ENCODE results near the gene NCKIPSD. TPM values are rescaled to one million over a fixed set of nuclear protein-coding genes. Genes with fewer than 3 reads are reported as not detected.

NCKIPSD gene
- total and polyA plus RNA-seq, 2 donors (not counting 3 experiments of a cell fraction or from before 2014, with no cell fraction given) = 12.8 to 19.1 TPM

DNA sequence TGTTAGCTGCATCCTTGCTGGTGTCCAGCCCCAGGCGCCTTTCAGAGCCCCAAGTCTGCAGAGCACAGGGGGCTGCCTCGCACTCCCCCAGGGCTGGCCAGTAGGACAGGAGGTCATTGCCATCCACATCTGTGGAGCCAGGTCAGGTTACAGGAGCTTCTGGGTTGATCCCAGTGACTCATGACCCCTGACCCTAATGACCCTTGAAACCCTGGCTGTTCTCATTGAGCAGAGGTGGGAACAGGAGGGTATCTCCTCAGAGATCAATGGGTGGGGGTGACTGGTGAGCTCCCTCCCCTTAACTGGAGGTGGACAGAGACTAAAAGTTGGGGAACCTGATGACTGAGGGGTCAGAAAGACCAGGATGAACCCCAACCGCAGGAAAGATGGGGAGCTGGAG, 44.3 kb downstream of the NCKIPSD start:
- no peaks in the 10 kb centered on the region for H3K27me3 ChIP-seq (ENCODE audit: control insufficient read depth in 2 of 2, insufficient read depth in 2 of 2, low read length in 2 of 2)
- no peak overlapping the region for H3K9ac ChIP-seq (replicated peaks; ENCODE audit: extremely low read depth, insufficient read depth, low read length)
- no peaks in the 10 kb centered on the region for H4K20me1 ChIP-seq (replicated peaks; ENCODE audit: control insufficient read depth, extremely low read depth, insufficient read depth, low read length)
- H3K9me3 ChIP-seq (replicated peaks; ENCODE audit: control insufficient read depth, insufficient read depth, low read length) = no peaks in the 10 kb centered on the region
- H3K79me2 ChIP-seq (ENCODE audit: control insufficient read depth, insufficient read depth, low read length) = no peaks in the 10 kb centered on the region
- DNase-seq (ENCODE audit: low read depth, low spot score) (no peak), FAIRE-seq (no peak)
- H3K27ac ChIP-seq (ENCODE audit: insufficient read depth, low read depth, low read length) = no peak overlapping the region
- H3K9me1 ChIP-seq (replicated peaks; ENCODE audit: control insufficient read depth, extremely low read depth, insufficient read depth, low read length) = no peaks in the 10 kb centered on the region
- no peak overlapping the region for H3K4me2 ChIP-seq (ENCODE audit: insufficient read depth, low read length)
- H3K36me3 ChIP-seq (ENCODE audit: control insufficient read depth in 2 of 2, extremely low read depth in 1 of 2, insufficient read depth in 2 of 2, low read length in 2 of 2) = no peaks in the 10 kb centered on the region
- TF ChIP-seq POLR2A (IDR thresholded peaks at IDR 0.05; ENCODE audit: low read depth, low read length) = no peak
- TF ChIP-seq, protein P1, sequence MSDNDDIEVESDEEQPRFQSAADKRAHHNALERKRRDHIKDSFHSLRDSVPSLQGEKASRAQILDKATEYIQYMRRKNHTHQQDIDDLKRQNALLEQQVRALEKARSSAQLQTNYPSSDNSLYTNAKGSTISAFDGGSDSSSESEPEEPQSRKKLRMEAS (IDR thresholded peaks at IDR 0.05; ENCODE audit: insufficient read depth, insufficient read length) = no peak
- TF ChIP-seq, protein P2, sequence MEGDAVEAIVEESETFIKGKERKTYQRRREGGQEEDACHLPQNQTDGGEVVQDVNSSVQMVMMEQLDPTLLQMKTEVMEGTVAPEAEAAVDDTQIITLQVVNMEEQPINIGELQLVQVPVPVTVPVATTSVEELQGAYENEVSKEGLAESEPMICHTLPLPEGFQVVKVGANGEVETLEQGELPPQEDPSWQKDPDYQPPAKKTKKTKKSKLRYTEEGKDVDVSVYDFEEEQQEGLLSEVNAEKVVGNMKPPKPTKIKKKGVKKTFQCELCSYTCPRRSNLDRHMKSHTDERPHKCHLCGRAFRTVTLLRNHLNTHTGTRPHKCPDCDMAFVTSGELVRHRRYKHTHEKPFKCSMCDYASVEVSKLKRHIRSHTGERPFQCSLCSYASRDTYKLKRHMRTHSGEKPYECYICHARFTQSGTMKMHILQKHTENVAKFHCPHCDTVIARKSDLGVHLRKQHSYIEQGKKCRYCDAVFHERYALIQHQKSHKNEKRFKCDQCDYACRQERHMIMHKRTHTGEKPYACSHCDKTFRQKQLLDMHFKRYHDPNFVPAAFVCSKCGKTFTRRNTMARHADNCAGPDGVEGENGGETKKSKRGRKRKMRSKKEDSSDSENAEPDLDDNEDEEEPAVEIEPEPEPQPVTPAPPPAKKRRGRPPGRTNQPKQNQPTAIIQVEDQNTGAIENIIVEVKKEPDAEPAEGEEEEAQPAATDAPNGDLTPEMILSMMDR (IDR thresholded peaks at IDR 0.05; ENCODE audit: extremely low read depth in 1 of 2, insufficient read depth in 1 of 2, low read depth in 1 of 2, low read length in 2 of 2) = no peak
- no peak for TF ChIP-seq JUN (IDR thresholded peaks at IDR 0.05; ENCODE audit: borderline replicate concordance, insufficient read depth, insufficient read length, low read depth)
- TF ChIP-seq MYC (IDR thresholded peaks at IDR 0.05; ENCODE audit: low read depth, low read length) = no peak
- no peak for TF ChIP-seq POLR2AphosphoS5 (IDR thresholded peaks at IDR 0.05; ENCODE audit: insufficient read depth, low read depth, low read length)
- no peak for TF ChIP-seq GATA2 (IDR thresholded peaks at IDR 0.05; ENCODE audit: insufficient read depth, insufficient read length, low read depth, low read length)
- no peak for TF ChIP-seq FOS (IDR thresholded peaks at IDR 0.05; ENCODE audit: borderline replicate concordance, insufficient read depth, low read length)
- dilution Hi-C loops (cut with MboI; ENCODE audit: extremely low pct_ligation_motif_present, low sequenced_read_pairs) (no loop called here), intact Hi-C loops (cut with micrococcal nuclease) (no loop called here)
- no peak overlapping the region for H3K4me3 ChIP-seq (replicated peaks in 1 of 3; ENCODE audit: insufficient read depth in 1 of 3, low read depth in 1 of 3, low read length in 3 of 3)
- no peak overlapping the region for H2AFZ ChIP-seq (ENCODE audit: low read depth, low read length)
- ChIA-PET POLR2A (no interaction called here), CTCF (no interaction called here)
- no TSS peak for BruUV-seq (replicated peaks)
- peaks cover 5% of the 10 kb centered on the region for H3K4me1 ChIP-seq (ENCODE audit: control insufficient read depth, extremely low read depth, insufficient read depth, low read length)

All from endothelial cell of umbilical vein (primary cell).